Measurements from ENCODE around the gene ADGRD2. TPM values are rescaled to one million over a fixed set of nuclear protein-coding genes. Genes with fewer than 3 reads are reported as not detected.

The ADGRD2 gene
- total and polyA plus RNA-seq, 7 experiments from 2014 or later: not detected

- intact Hi-C loops (cut with micrococcal nuclease): no loop called here
- H3K36me3 ChIP-seq (ENCODE audit: control insufficient read depth in 2 of 3, insufficient read depth in 3 of 3, low read length in 3 of 3): no peaks in the 10 kb centered on the region
- no peak overlapping the region for H3K27ac ChIP-seq (ENCODE audit: low read depth, low read length)
- H3K27me3 Mint-ChIP-seq: peaks cover 0 to 24% (median 19%) of the 10 kb centered on the region in 5 donors
- ATAC-seq (no peak), DNase-seq (no peak)
- no peaks in the 10 kb centered on the region for H3K4me1 ChIP-seq (ENCODE audit: control insufficient read depth in 2 of 2, insufficient read depth in 2 of 2, low read length in 2 of 2)
- H3K4me3 Mint-ChIP-seq: no peak overlapping the region
- no peaks in the 10 kb centered on the region for H3K9me3 ChIP-seq (ENCODE audit: control insufficient read depth in 2 of 3, low read length in 3 of 3)
- no peaks in the 10 kb centered on the region for H3K27me3 ChIP-seq (ENCODE audit: control insufficient read depth in 2 of 2, insufficient read depth in 2 of 2, low read length in 2 of 2)
- H3K9me3 Mint-ChIP-seq: peaks cover 0 to 3% (median 0%) of the 10 kb centered on the region in 11 donors
- ChIA-PET CTCF (no interaction called here), POLR2A (no interaction called here)
- no peak overlapping the region for H3K4me3 ChIP-seq (ENCODE audit: low read length)
- H3K4me1 Mint-ChIP-seq: peaks cover 0 to 6% (median 0%) of the 10 kb centered on the region in 7 donors
- no peak overlapping the region for H3K27ac Mint-ChIP-seq
- H3K36me3 Mint-ChIP-seq: no peaks in the 10 kb centered on the region
These were observed 30.4 kb downstream of the ADGRD2 start for GRCh38 chr9:124480621-124480981.

GRCh38 chr9:124481115-124481514 lies 30.9 kb downstream of the ADGRD2 start:
- H3K27ac ChIP-seq (ENCODE audit: low read depth, low read length): no peak overlapping the region
- H3K27ac Mint-ChIP-seq: no peak overlapping the region
- no peaks in the 10 kb centered on the region for H3K4me1 ChIP-seq (ENCODE audit: control insufficient read depth in 2 of 2, insufficient read depth in 2 of 2, low read length in 2 of 2)
- no peaks in the 10 kb centered on the region for H3K36me3 ChIP-seq (ENCODE audit: control insufficient read depth in 2 of 3, insufficient read depth in 3 of 3, low read length in 3 of 3)
- POLR2A ChIA-PET: no interaction called here
- H3K9me3 ChIP-seq (ENCODE audit: control insufficient read depth in 2 of 3, low read length in 3 of 3): no peaks in the 10 kb centered on the region
- ATAC-seq (no peak), DNase-seq (no peak)
- H3K27me3 ChIP-seq (ENCODE audit: control insufficient read depth in 2 of 2, insufficient read depth in 2 of 2, low read length in 2 of 2): no peaks in the 10 kb centered on the region
- no peak overlapping the region for H3K4me3 Mint-ChIP-seq
- CTCF ChIA-PET: no interaction called here
- no peak overlapping the region for H3K4me3 ChIP-seq (ENCODE audit: low read length)
- intact Hi-C loops (cut with micrococcal nuclease): no loop called here
- H3K27me3 Mint-ChIP-seq: peaks cover 0 to 24% (median 19%) of the 10 kb centered on the region in 5 donors
- H3K4me1 Mint-ChIP-seq: peaks cover 0 to 6% (median 0%) of the 10 kb centered on the region in 7 donors
- peaks cover 0 to 4% (median 0%) of the 10 kb centered on the region in 11 donors for H3K9me3 Mint-ChIP-seq
- H3K36me3 Mint-ChIP-seq: no peaks in the 10 kb centered on the region

GRCh38 chr9:124482431-124483031 lies 32.3 kb downstream of the ADGRD2 start:
- Mint-ChIP-seq H3K4me3 (no peak overlapping the region), H3K36me3 (no peaks in the 10 kb centered on the region), H3K27me3 (peaks cover 0 to 19% (median 15%) of the 10 kb centered on the region in 5 donors), H3K27ac (no peak overlapping the region), H3K4me1 (peaks cover 0 to 6% (median 0%) of the 10 kb centered on the region in 7 donors), H3K9me3 (peaks cover 0 to 5% (median 0%) of the 10 kb centered on the region in 11 donors)
- H3K27ac ChIP-seq (ENCODE audit: low read depth, low read length): no peak overlapping the region
- no peak overlapping the region for H3K4me3 ChIP-seq (ENCODE audit: low read length)
- DNase-seq (no peak), ATAC-seq (no peak)
- H3K9me3 ChIP-seq (ENCODE audit: control insufficient read depth in 2 of 3, low read length in 3 of 3): no peaks in the 10 kb centered on the region
- ChIA-PET POLR2A (no interaction called here), CTCF (no interaction called here)
- H3K27me3 ChIP-seq (ENCODE audit: control insufficient read depth in 2 of 2, insufficient read depth in 2 of 2, low read length in 2 of 2): no peaks in the 10 kb centered on the region
- no peaks in the 10 kb centered on the region for H3K36me3 ChIP-seq (ENCODE audit: control insufficient read depth in 2 of 3, insufficient read depth in 3 of 3, low read length in 3 of 3)
- no peaks in the 10 kb centered on the region for H3K4me1 ChIP-seq (ENCODE audit: control insufficient read depth in 2 of 2, insufficient read depth in 2 of 2, low read length in 2 of 2)
- intact Hi-C loops (cut with micrococcal nuclease): no loop called here

- no peak overlapping the region for H3K27ac ChIP-seq (ENCODE audit: low read depth, low read length)
- peaks cover 0 to 5% (median 0%) of the 10 kb centered on the region in 11 donors for H3K9me3 Mint-ChIP-seq
- peaks cover 0 to 15% (median 11%) of the 10 kb centered on the region in 5 donors for H3K27me3 Mint-ChIP-seq
- DNase-seq: no peak
- H3K4me1 ChIP-seq (ENCODE audit: control insufficient read depth in 2 of 2, insufficient read depth in 2 of 2, low read length in 2 of 2): no peaks in the 10 kb centered on the region
- H3K36me3 Mint-ChIP-seq: no peaks in the 10 kb centered on the region
- H3K27ac Mint-ChIP-seq: no peak overlapping the region
- no peak overlapping the region for H3K4me3 Mint-ChIP-seq
- no peak for ATAC-seq
- ChIA-PET CTCF (no interaction called here), POLR2A (no interaction called here)
- peaks cover 0 to 6% (median 0%) of the 10 kb centered on the region in 7 donors for H3K4me1 Mint-ChIP-seq
- no peaks in the 10 kb centered on the region for H3K9me3 ChIP-seq (ENCODE audit: control insufficient read depth in 2 of 3, low read length in 3 of 3)
- H3K36me3 ChIP-seq (ENCODE audit: control insufficient read depth in 2 of 3, insufficient read depth in 3 of 3, low read length in 3 of 3): no peaks in the 10 kb centered on the region
- no peak overlapping the region for H3K4me3 ChIP-seq (ENCODE audit: low read length)
- intact Hi-C loops (cut with micrococcal nuclease): no loop called here
- no peaks in the 10 kb centered on the region for H3K27me3 ChIP-seq (ENCODE audit: control insufficient read depth in 2 of 2, insufficient read depth in 2 of 2, low read length in 2 of 2)
These were observed 33.2 kb downstream of the ADGRD2 start for GRCh38 chr9:124483481-124483880.

GRCh38 chr9:124485201-124485600 lies 35.0 kb downstream of the ADGRD2 start:
- CTCF ChIA-PET: no interaction called here

GRCh38 chr9:124485936-124486335 lies 35.7 kb downstream of the ADGRD2 start:
- POLR2A ChIA-PET: no interaction called here
- no peak overlapping the region for H3K27ac Mint-ChIP-seq
- H3K4me1 Mint-ChIP-seq: no peaks in the 10 kb centered on the region
- CTCF ChIA-PET: no interaction called here
- ATAC-seq (no peak), DNase-seq (no peak)
- H3K9me3 Mint-ChIP-seq: peaks cover 0 to 5% (median 0%) of the 10 kb centered on the region in 11 donors
- intact Hi-C loops (cut with micrococcal nuclease): no loop called here
- H3K4me3 Mint-ChIP-seq: no peak overlapping the region
- H3K27me3 Mint-ChIP-seq: no peaks in the 10 kb centered on the region
- no peak overlapping the region for H3K4me3 ChIP-seq (ENCODE audit: low read length)
- H3K36me3 Mint-ChIP-seq: no peaks in the 10 kb centered on the region
- H3K27me3 ChIP-seq (ENCODE audit: control insufficient read depth in 2 of 2, insufficient read depth in 2 of 2, low read length in 2 of 2): no peaks in the 10 kb centered on the region
- no peaks in the 10 kb centered on the region for H3K36me3 ChIP-seq (ENCODE audit: control insufficient read depth in 2 of 3, insufficient read depth in 3 of 3, low read length in 3 of 3)
- no peak overlapping the region for H3K27ac ChIP-seq (ENCODE audit: low read depth, low read length)
- H3K9me3 ChIP-seq (ENCODE audit: control insufficient read depth in 2 of 3, low read length in 3 of 3): no peaks in the 10 kb centered on the region
- no peaks in the 10 kb centered on the region for H3K4me1 ChIP-seq (ENCODE audit: control insufficient read depth in 2 of 2, insufficient read depth in 2 of 2, low read length in 2 of 2)

More at GRCh38 chr9:124485201-124485600, 35.0 kb downstream of the ADGRD2 start:
- Histone ChIP-seq H3K36me3 (ENCODE audit: control insufficient read depth in 2 of 3, insufficient read depth in 3 of 3, low read length in 3 of 3) (no peaks in the 10 kb centered on the region), H3K4me1 (ENCODE audit: control insufficient read depth in 2 of 2, insufficient read depth in 2 of 2, low read length in 2 of 2) (no peaks in the 10 kb centered on the region), H3K9me3 (ENCODE audit: control insufficient read depth in 2 of 3, low read length in 3 of 3) (no peaks in the 10 kb centered on the region), H3K27me3 (ENCODE audit: control insufficient read depth in 2 of 2, insufficient read depth in 2 of 2, low read length in 2 of 2) (no peaks in the 10 kb centered on the region), H3K27ac (ENCODE audit: low read depth, low read length) (no peak overlapping the region), H3K4me3 (ENCODE audit: low read length) (no peak overlapping the region)
- H3K4me3 Mint-ChIP-seq: no peak overlapping the region
- intact Hi-C loops (cut with micrococcal nuclease): no loop called here
- H3K36me3 Mint-ChIP-seq: no peaks in the 10 kb centered on the region
- H3K4me1 Mint-ChIP-seq: peaks cover 0 to under 1% (median 0%) of the 10 kb centered on the region in 7 donors
- DNase-seq: no peak
- POLR2A ChIA-PET: no interaction called here
- peaks cover 0 to 5% (median 0%) of the 10 kb centered on the region in 11 donors for H3K9me3 Mint-ChIP-seq
- no peak overlapping the region for H3K27ac Mint-ChIP-seq
- ATAC-seq: no peak
- peaks cover 0 to 3% (median 1%) of the 10 kb centered on the region in 5 donors for H3K27me3 Mint-ChIP-seq

- Histone ChIP-seq H3K36me3 (ENCODE audit: control insufficient read depth in 2 of 3, insufficient read depth in 3 of 3, low read length in 3 of 3) (no peaks in the 10 kb centered on the region), H3K4me1 (ENCODE audit: control insufficient read depth in 2 of 2, insufficient read depth in 2 of 2, low read length in 2 of 2) (no peaks in the 10 kb centered on the region), H3K4me3 (ENCODE audit: low read length) (no peak overlapping the region), H3K27me3 (ENCODE audit: control insufficient read depth in 2 of 2, insufficient read depth in 2 of 2, low read length in 2 of 2) (no peaks in the 10 kb centered on the region), H3K9me3 (ENCODE audit: control insufficient read depth in 2 of 3, low read length in 3 of 3) (no peaks in the 10 kb centered on the region), H3K27ac (ENCODE audit: low read depth, low read length) (no peak overlapping the region)
- ATAC-seq: no peak
- Mint-ChIP-seq H3K4me1 (no peaks in the 10 kb centered on the region), H3K9me3 (peaks cover 0 to 5% (median 0%) of the 10 kb centered on the region in 11 donors), H3K27ac (no peak overlapping the region), H3K27me3 (no peaks in the 10 kb centered on the region), H3K36me3 (no peaks in the 10 kb centered on the region), H3K4me3 (no peak overlapping the region)
- ChIA-PET CTCF (no interaction called here), POLR2A (no interaction called here)
- intact Hi-C loops (cut with micrococcal nuclease): no loop called here
- DNase-seq: no peak
These were observed 36.6 kb downstream of the ADGRD2 start for GRCh38 chr9:124486778-124487259.

Data from naive thymus-derived CD4-positive, alpha-beta T cell (primary cell).